ENCODE measurements around the gene TRIM48.
"Not testable (repeated sequence)": the region's sequence is repeated elsewhere in the genome, so short reads cannot be mapped to it uniquely, and the experiment has no call there.

The TRIM48 gene, protein sequence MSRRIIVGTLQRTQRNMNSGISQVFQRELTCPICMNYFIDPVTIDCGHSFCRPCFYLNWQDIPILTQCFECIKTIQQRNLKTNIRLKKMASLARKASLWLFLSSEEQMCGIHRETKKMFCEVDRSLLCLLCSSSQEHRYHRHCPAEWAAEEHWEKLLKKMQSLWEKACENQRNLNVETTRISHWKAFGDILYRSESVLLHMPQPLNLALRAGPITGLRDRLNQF

DNA sequence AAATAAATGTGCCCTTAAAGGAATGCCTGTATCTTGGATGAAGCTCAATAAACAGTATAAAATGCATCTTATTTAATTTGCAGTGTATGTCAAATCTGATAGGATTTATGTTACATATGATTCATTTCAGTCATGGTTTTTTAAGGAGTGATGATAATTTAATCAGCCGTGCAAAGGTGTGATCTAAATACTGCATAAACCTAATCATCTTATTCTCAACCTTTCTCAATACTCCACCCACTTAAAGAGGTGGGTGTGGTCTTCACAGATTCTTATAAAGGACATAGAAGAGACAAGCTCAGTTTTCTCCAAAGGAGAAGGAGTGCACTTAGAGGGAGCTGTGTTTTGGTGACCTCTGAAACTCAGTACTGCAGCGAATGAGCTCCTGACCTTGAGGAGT lies at the start of gene TRIM48:
Gene TRIM48 (plus strand): TSS at position 301 of the 400 bp plus-strand sequence. CDS start 113 bp downstream, outside the sequence.
- DNase-seq (ENCODE audit: low spot score): not testable (repeated sequence)

DNA sequence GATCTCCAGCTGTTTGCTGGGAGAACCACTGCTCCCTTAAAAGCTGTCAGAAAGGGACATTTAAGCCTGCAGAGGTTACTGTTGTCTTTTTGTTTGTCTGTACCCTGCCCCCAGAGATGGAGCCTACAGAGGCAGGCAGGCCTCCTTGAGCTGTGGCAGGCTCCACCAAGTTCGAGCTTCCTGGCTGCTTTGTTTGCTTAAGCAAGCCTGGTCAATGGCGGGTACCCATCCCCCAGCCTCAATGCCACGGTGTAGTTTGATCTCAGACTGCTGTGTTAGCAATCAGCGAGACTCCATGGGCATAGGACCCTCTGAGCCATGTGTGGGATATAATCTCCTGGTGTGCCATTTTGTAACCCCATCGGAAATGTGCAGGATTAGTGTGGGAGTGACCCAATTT lies 23.6 kb upstream of the TRIM48 start:
- DNase-seq (ENCODE audit: low spot score): not testable (repeated sequence)

DNA sequence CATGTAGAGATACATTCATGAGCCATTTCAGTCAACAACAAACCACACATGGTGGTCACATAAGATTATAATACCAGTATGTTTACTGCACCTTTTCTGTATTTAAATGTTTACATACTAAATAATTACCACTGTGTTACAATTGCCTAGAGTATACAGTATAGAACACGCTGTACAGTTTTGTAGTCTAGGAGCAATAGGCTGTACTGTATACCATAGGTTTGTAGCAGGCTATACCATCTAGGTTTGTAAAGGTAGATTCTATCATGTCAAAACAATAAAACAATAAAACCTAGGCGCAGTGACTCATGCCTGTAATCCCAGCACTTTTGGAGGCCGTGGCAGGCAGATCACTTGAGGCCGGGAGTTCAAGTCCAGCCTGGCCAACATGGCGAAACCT lies 1.1 kb downstream of the TRIM48 start:
- DNase-seq (ENCODE audit: low spot score): no peak
